ENCODE results near the gene TOGARAM2. TPM values are rescaled to one million over a fixed set of nuclear protein-coding genes. Genes with fewer than 3 reads are reported as not detected.

Gene TOGARAM2
- polyA plus RNA-seq, 4 donors: under 0.01 to 1.1 (median 0.79) TPM

DNA sequence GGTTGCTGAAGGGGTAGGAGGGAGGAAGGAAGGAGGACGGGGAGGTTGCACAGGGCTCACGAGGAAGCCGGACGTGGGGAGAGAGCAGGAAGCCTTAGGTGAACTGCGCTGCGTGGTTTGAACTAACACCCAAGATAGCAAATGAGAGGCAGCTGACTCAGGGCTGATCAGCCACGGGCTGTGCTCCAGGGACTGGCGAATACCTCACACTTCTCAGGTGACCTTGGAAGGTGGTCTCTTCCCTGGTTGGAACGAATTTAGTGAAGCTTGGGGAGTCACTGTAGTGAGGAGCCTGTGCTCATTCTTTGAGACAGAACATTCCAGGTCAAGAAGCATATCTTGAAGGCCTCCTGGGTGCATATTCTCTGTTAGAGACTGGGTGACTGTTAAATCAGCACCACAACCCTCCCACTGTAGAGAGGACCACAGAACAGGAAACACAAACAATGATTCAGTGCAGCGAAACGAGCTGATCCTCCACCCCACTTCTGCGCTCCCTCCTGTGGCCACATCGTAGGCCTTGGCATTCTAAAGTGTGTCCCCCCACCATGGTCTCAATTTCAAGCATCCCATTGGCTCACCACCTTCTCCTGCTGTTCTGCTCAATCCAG is 33.8 kb downstream of the TOGARAM2 start:
- 48 to 78% (median 70%) methylated on average over 13 of the region's 13 CpGs for WGBS, 3 donors
- DNase-seq: peak in 1 of 2 donors; percentile 58
- no peak for FAIRE-seq
- no peaks in the 10 kb centered on the region for H3K9me3 ChIP-seq (ENCODE audit: control insufficient read depth in 2 of 2, insufficient read depth in 1 of 2, low read depth in 1 of 2, low read length in 1 of 2)
- peak overlapping the region in 2 of 3 donors; percentile 34 to 83 for H3K27ac ChIP-seq (ENCODE audit: low read depth in 1 of 3, low read length in 2 of 3)
- H3K4me1 ChIP-seq (ENCODE audit: control insufficient read depth in 3 of 3, insufficient read depth in 2 of 3, low read depth in 1 of 3, low read length in 2 of 3): peaks cover 0 to 7% (median 3%) of the 10 kb centered on the region in 3 donors
- H3K27me3 ChIP-seq (ENCODE audit: control insufficient read depth in 3 of 3, insufficient read depth in 3 of 3, low read length in 3 of 3): peaks cover 0 to 4% (median 0%) of the 10 kb centered on the region in 3 donors
- H3K36me3 ChIP-seq (ENCODE audit: control insufficient read depth in 3 of 3, insufficient read depth in 2 of 3, low read depth in 1 of 3, low read length in 3 of 3): no peaks in the 10 kb centered on the region
- no peak overlapping the region for H3K4me3 ChIP-seq (ENCODE audit: low read depth in 1 of 3, low read length in 3 of 3)

DNA sequence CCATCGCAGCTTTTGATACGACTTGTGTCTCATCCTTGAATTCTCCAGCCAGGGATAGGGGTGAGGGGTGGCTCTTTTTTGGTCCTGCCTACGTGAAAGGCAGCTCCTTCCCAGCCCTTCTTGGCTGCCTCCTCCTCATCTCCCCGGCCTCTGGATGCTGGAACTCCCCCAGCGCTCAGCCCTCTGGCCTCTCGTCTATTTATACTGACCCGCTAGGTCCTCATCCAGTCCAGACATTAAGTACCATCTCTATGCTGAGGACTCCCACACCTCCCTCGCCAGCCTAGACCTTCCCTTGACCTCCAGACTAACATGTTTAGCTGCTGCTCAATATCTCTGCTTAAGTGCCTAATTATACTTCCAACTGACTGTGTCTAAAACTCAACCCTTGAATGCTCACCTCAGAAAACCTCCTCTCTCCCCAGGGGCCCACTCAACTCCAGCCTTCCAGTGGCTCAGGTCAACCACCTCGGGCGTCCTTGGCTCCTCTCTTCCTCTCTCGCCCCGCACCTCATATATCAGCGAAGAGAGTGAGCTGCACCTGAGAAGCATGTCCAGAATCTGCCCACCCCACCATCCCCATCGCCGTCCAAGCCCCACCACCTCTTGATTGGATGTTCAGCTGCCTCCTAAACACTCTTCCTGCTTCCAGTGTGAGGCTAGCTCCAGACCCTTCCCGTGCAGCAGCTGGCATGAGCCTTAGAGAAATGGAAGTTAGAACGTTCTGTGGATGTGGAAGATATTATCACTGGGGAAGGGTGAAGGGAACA is 34.8 kb downstream of the TOGARAM2 start:
- DNase-seq (no peak), FAIRE-seq (no peak)
- peaks cover 0 to 7% (median 3%) of the 10 kb centered on the region in 3 donors for H3K4me1 ChIP-seq (ENCODE audit: control insufficient read depth in 3 of 3, insufficient read depth in 2 of 3, low read depth in 1 of 3, low read length in 2 of 3)
- H3K27me3 ChIP-seq (ENCODE audit: control insufficient read depth in 3 of 3, insufficient read depth in 3 of 3, low read length in 3 of 3): peaks cover 0 to 4% (median 0%) of the 10 kb centered on the region in 3 donors
- no peak overlapping the region for H3K4me3 ChIP-seq (ENCODE audit: low read depth in 1 of 3, low read length in 3 of 3)
- H3K9me3 ChIP-seq (ENCODE audit: control insufficient read depth in 2 of 2, insufficient read depth in 1 of 2, low read depth in 1 of 2, low read length in 1 of 2): no peaks in the 10 kb centered on the region
- peak overlapping the region in 2 of 3 donors; percentile 61 to 83 for H3K27ac ChIP-seq (ENCODE audit: low read depth in 1 of 3, low read length in 2 of 3)
- 69 to 80% (median 73%) methylated on average over 17 of the region's 17 CpGs for WGBS, 3 donors
- H3K36me3 ChIP-seq (ENCODE audit: control insufficient read depth in 3 of 3, insufficient read depth in 2 of 3, low read depth in 1 of 3, low read length in 3 of 3): no peaks in the 10 kb centered on the region

DNA sequence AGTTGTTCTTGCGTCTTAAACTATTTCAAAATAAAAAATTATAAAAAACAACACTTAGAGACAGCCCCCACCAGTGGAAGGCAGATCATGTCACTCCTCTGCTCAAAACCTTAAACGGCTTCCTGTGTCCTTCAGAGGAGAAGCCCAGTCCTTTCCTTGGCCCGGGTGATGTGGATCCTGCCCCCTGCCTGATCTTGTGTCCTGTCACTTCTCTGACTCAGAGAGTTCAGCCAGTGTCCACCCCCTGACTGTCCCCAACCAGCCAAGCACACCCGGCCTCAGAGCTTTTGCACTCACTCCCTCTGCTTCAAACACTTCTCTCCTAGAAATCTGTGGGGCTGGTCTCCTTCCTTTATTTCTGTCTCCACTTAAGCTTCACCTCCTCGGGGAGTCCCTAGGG is 35.4 kb downstream of the TOGARAM2 start:
- DNase-seq (no peak), FAIRE-seq (no peak)
- Histone ChIP-seq H3K27ac (ENCODE audit: low read depth in 1 of 3, low read length in 2 of 3) (peak overlapping the region in 2 of 3 donors; percentile 26 to 83), H3K4me3 (ENCODE audit: low read depth in 1 of 3, low read length in 3 of 3) (no peak overlapping the region), H3K9me3 (ENCODE audit: control insufficient read depth in 2 of 2, insufficient read depth in 1 of 2, low read depth in 1 of 2, low read length in 1 of 2) (no peaks in the 10 kb centered on the region), H3K36me3 (ENCODE audit: control insufficient read depth in 3 of 3, insufficient read depth in 2 of 3, low read depth in 1 of 3, low read length in 3 of 3) (no peaks in the 10 kb centered on the region), H3K4me1 (ENCODE audit: control insufficient read depth in 3 of 3, insufficient read depth in 2 of 3, low read depth in 1 of 3, low read length in 2 of 3) (peaks cover 0 to 7% (median 0%) of the 10 kb centered on the region in 3 donors), H3K27me3 (ENCODE audit: control insufficient read depth in 3 of 3, insufficient read depth in 3 of 3, low read length in 3 of 3) (peaks cover 0 to 4% (median 0%) of the 10 kb centered on the region in 3 donors)
- 57 to 65% (median 58%) methylated on average over 5 of the region's 5 CpGs for WGBS, 3 donors

DNA sequence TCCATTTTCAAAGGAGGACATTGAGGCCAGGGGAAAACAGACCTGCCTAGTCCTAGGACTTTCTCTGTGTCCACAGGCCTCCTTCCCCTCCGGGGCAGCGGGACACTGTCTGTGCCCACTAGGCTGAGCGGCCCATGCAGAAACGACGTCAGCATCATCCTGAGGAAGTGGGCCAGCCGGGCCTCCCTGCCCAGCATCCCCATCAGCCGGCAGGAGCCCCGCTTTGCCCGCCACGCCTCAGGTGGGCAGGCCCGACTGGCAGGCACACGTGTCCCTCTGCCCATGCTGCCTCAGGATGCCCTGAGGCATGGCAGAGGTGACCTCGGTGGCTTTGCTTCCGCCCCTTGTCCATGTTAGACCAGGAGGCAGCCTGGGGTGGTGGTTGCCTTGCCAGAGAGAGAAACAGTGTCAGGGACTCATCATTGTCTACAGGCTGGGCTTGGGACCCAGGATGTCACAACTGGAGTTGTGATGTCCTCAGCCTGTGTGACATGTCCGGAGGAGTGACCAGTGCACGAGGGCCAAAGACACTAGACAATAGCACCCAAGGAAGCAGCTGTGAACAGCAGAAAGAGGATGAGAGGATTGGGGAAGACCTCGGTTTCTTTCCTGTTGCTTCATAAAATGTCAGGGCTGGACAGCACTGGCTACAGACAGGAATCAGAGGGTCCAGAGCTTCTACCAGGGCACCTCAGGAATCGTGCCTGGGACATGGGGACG is 36.8 kb downstream of the TOGARAM2 start:
- Histone ChIP-seq H3K4me1 (ENCODE audit: control insufficient read depth in 3 of 3, insufficient read depth in 2 of 3, low read depth in 1 of 3, low read length in 2 of 3) (peaks cover 0 to 7% (median 0%) of the 10 kb centered on the region in 3 donors), H3K36me3 (ENCODE audit: control insufficient read depth in 3 of 3, insufficient read depth in 2 of 3, low read depth in 1 of 3, low read length in 3 of 3) (no peaks in the 10 kb centered on the region), H3K4me3 (ENCODE audit: low read depth in 1 of 3, low read length in 3 of 3) (no peak overlapping the region), H3K9me3 (ENCODE audit: control insufficient read depth in 2 of 2, insufficient read depth in 1 of 2, low read depth in 1 of 2, low read length in 1 of 2) (no peaks in the 10 kb centered on the region), H3K27ac (ENCODE audit: low read depth in 1 of 3, low read length in 2 of 3) (no peak overlapping the region), H3K27me3 (ENCODE audit: control insufficient read depth in 3 of 3, insufficient read depth in 3 of 3, low read length in 3 of 3) (peaks cover 0 to 2% (median 0%) of the 10 kb centered on the region in 3 donors)
- no peak for FAIRE-seq
- no peak for DNase-seq
- 85 to 88% (median 86%) methylated on average over 19 of the region's 19 CpGs for WGBS, 3 donors

DNA sequence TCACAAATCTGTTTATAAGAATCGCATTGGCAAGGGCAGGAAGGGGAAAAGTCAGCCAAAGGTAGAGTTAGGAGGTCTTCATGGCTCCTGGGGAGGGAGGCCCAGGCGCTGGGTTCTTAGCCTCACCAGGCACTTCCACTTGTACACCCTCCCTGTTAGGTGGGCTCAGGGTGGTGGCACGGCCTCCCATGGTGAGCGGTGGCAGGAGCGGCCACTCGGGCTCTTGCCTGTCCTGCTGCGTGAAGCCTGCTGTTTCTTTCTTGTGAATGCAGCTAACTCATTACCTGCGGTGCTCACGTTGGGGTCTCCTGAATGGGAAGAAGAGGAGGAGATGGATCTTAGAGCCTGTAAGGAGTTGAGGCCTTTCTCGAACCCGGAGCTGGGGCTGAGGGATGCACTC is 40.8 kb downstream of the TOGARAM2 start:
- Histone ChIP-seq H3K27ac (ENCODE audit: low read depth in 1 of 3, low read length in 2 of 3) (no peak overlapping the region), H3K9me3 (ENCODE audit: control insufficient read depth in 2 of 2, insufficient read depth in 1 of 2, low read depth in 1 of 2, low read length in 1 of 2) (no peaks in the 10 kb centered on the region), H3K4me1 (ENCODE audit: control insufficient read depth in 3 of 3, insufficient read depth in 2 of 3, low read depth in 1 of 3, low read length in 2 of 3) (no peaks in the 10 kb centered on the region), H3K27me3 (ENCODE audit: control insufficient read depth in 3 of 3, insufficient read depth in 3 of 3, low read length in 3 of 3) (no peaks in the 10 kb centered on the region), H3K4me3 (ENCODE audit: low read depth in 1 of 3, low read length in 3 of 3) (no peak overlapping the region), H3K36me3 (ENCODE audit: control insufficient read depth in 3 of 3, insufficient read depth in 2 of 3, low read depth in 1 of 3, low read length in 3 of 3) (no peaks in the 10 kb centered on the region)
- FAIRE-seq (no peak), DNase-seq (no peak)
- WGBS, 3 donors: 83 to 91% (median 86%) methylated on average over 11 of the region's 11 CpGs

DNA sequence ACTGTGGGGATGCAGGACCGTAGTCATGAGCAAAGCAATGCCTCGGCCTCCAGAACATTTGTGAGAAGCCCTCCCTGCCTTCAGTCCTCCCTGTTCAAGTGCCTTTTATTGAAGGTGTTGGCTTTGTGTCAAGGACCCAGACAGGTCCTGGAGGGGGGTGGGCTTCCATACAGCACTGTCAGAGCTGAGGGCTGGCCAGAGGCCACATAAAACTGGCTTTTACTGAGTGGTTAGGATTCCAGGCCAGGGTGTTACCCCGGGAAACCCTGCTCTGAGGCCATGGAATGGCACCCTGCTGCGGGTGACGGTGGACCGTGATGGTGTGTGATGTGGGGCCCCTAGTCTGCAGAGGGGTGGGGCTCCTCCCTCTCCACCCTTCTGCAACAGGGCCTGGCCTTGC is 41.6 kb downstream of the TOGARAM2 start:
- Histone ChIP-seq H3K27ac (ENCODE audit: low read depth in 1 of 3, low read length in 2 of 3) (no peak overlapping the region), H3K27me3 (ENCODE audit: control insufficient read depth in 3 of 3, insufficient read depth in 3 of 3, low read length in 3 of 3) (no peaks in the 10 kb centered on the region), H3K4me1 (ENCODE audit: control insufficient read depth in 3 of 3, insufficient read depth in 2 of 3, low read depth in 1 of 3, low read length in 2 of 3) (no peaks in the 10 kb centered on the region), H3K36me3 (ENCODE audit: control insufficient read depth in 3 of 3, insufficient read depth in 2 of 3, low read depth in 1 of 3, low read length in 3 of 3) (no peaks in the 10 kb centered on the region), H3K9me3 (ENCODE audit: control insufficient read depth in 2 of 2, insufficient read depth in 1 of 2, low read depth in 1 of 2, low read length in 1 of 2) (no peaks in the 10 kb centered on the region), H3K4me3 (ENCODE audit: low read depth in 1 of 3, low read length in 3 of 3) (no peak overlapping the region)
- DNase-seq (no peak), FAIRE-seq (no peak)
- WGBS, 3 donors: 74 to 76% (median 74%) methylated on average over 6 of the region's 6 CpGs

DNA sequence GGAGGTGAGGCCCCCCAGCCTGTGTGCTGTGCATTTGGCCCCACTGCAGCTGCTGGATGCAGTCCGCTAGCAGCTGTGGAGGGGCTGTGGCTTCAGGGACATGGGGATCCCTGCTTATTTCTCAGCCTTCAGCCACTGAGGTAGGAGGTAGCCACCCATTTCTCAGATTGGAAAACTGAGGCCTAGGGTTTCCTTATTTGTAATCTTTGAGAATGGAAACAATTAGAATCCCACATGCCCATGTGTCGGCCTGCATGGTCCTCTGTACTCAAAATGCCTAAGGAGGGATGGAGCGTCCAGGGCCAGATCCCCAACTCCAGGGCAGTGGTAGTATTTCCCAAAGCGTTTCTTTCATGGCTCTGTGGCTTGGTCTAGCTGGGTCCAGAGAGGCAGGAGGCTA is 42.1 kb downstream of the TOGARAM2 start:
- 92 to 95% (median 93%) methylated on average over 4 of the region's 4 CpGs for WGBS, 3 donors
- no peaks in the 10 kb centered on the region for H3K27me3 ChIP-seq (ENCODE audit: control insufficient read depth in 3 of 3, insufficient read depth in 3 of 3, low read length in 3 of 3)
- no peak for FAIRE-seq
- H3K27ac ChIP-seq (ENCODE audit: low read depth in 1 of 3, low read length in 2 of 3): no peak overlapping the region
- no peaks in the 10 kb centered on the region for H3K9me3 ChIP-seq (ENCODE audit: control insufficient read depth in 2 of 2, insufficient read depth in 1 of 2, low read depth in 1 of 2, low read length in 1 of 2)
- no peak overlapping the region for H3K4me3 ChIP-seq (ENCODE audit: low read depth in 1 of 3, low read length in 3 of 3)
- H3K4me1 ChIP-seq (ENCODE audit: control insufficient read depth in 3 of 3, insufficient read depth in 2 of 3, low read depth in 1 of 3, low read length in 2 of 3): no peaks in the 10 kb centered on the region
- DNase-seq: no peak
- H3K36me3 ChIP-seq (ENCODE audit: control insufficient read depth in 3 of 3, insufficient read depth in 2 of 3, low read depth in 1 of 3, low read length in 3 of 3): no peaks in the 10 kb centered on the region

DNA sequence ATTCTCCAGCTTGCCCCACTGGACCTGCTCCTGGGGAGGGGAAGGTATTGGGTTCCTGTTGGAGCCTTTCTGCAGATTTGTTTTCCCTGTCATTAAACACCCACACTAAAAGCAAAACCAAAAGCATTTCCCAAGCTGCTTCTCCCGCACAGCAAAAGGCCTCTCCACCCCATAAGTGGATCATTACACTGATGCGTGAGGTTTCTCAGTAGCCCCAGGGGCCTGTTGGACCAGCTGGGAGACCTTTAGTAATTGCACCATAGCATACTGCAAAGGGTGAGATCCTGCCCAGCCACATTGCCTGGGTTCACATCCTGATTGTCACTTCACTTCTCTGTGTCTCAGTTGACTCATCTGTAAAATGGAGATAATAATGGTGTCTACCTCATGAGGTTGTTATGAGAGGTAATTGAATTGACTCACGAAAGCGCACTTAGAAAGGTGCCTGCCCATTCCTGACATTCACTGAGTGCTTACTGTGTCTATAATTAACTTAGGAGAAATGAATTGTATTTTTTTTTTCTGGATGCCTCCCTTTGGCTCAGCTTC is 43.9 kb downstream of the TOGARAM2 start:
- WGBS, 3 donors: 76 to 87% (median 84%) methylated on average over 4 of the region's 4 CpGs

More for the DNA sequence above, 43.9 kb downstream of the TOGARAM2 start:
- H3K4me1 ChIP-seq (ENCODE audit: control insufficient read depth in 3 of 3, insufficient read depth in 2 of 3, low read depth in 1 of 3, low read length in 2 of 3): no peaks in the 10 kb centered on the region
- no peaks in the 10 kb centered on the region for H3K9me3 ChIP-seq (ENCODE audit: control insufficient read depth in 2 of 2, insufficient read depth in 1 of 2, low read depth in 1 of 2, low read length in 1 of 2)
- H3K4me3 ChIP-seq (ENCODE audit: low read depth in 1 of 3, low read length in 3 of 3): no peak overlapping the region
- H3K36me3 ChIP-seq (ENCODE audit: control insufficient read depth in 3 of 3, insufficient read depth in 2 of 3, low read depth in 1 of 3, low read length in 3 of 3): no peaks in the 10 kb centered on the region
- DNase-seq (no peak), FAIRE-seq (no peak)
- no peaks in the 10 kb centered on the region for H3K27me3 ChIP-seq (ENCODE audit: control insufficient read depth in 3 of 3, insufficient read depth in 3 of 3, low read length in 3 of 3)
- no peak overlapping the region for H3K27ac ChIP-seq (ENCODE audit: low read depth in 1 of 3, low read length in 2 of 3)

Measured in small intestine (tissue), 7 donors.